HuH-7 (cell line): ENCODE data around the gene MINDY4.

ENCODE experiments used
- DNase-seq: peaks from one replicate; pipeline ENCODE4 v3.0.0; 2011; ENCODE audit warnings: low spot score

MINDY4 gene

GRCh38 chr7:30902466-30902865 is 131.2 kb downstream of the MINDY4 start:
- no peak for DNase-seq

GRCh38 chr7:30903146-30903545 is 131.9 kb downstream of the MINDY4 start:
- DNase-seq: no peak

- DNase-seq: no peak
Observed at GRCh38 chr7:30904561-30904960, 133.3 kb downstream of the MINDY4 start.

- no peak for DNase-seq
Observed at GRCh38 chr7:30905078-30906012, 134.1 kb downstream of the MINDY4 start.

- no peak for DNase-seq
Observed at GRCh38 chr7:30906014-30906413, 134.8 kb downstream of the MINDY4 start.

- no peak for DNase-seq
Observed at GRCh38 chr7:30906515-30907240, 135.5 kb downstream of the MINDY4 start.

GRCh38 chr7:30907527-30908267 is 136.5 kb downstream of the MINDY4 start:
- no peak for DNase-seq

- DNase-seq: peak; percentile 31
Observed at GRCh38 chr7:30908681-30909080, 137.5 kb downstream of the MINDY4 start.

GRCh38 chr7:30909431-30909830 is 138.2 kb downstream of the MINDY4 start:
- no peak for DNase-seq

GRCh38 chr7:30910411-30911073 is 139.3 kb downstream of the MINDY4 start:
- DNase-seq: no peak

- no peak for DNase-seq
Observed at GRCh38 chr7:30911133-30911532, 139.9 kb downstream of the MINDY4 start.

GRCh38 chr7:30911561-30911969 is 140.3 kb downstream of the MINDY4 start, which contains the start of gene AQP1:
Gene AQP1, plus strand, starts transcription at chr7:30911853. Its CDS starts 57 bp downstream, at chr7:30911910.
- no peak for DNase-seq

GRCh38 chr7:30912021-30912730 is 141.0 kb downstream of the MINDY4 start:
- no peak for DNase-seq

GRCh38 chr7:30912731-30912985 is 141.4 kb downstream of the MINDY4 start:
- DNase-seq: no peak

- no peak for DNase-seq
Observed at GRCh38 chr7:30912986-30913811, 142.0 kb downstream of the MINDY4 start.

GRCh38 chr7:30913821-30914515 is 142.8 kb downstream of the MINDY4 start:
- DNase-seq: no peak

- DNase-seq: no peak
Observed at GRCh38 chr7:30914596-30914995, 143.4 kb downstream of the MINDY4 start.

- DNase-seq: no peak
Observed at GRCh38 chr7:30915005-30915601, 143.9 kb downstream of the MINDY4 start.

GRCh38 chr7:30915751-30916150 is 144.5 kb downstream of the MINDY4 start:
- no peak for DNase-seq
